Endothelial cell of umbilical vein (primary cell): Measurements from ENCODE around the gene SP3. TPM values are rescaled to one million over a fixed set of nuclear protein-coding genes. Genes with fewer than 3 reads are reported as not detected.

ENCODE experiments used
- BruUV-seq: library from RNA; stranded (reverse); fragments of 400-500 nt; replicated peaks from 2 replicates; lab custom pipeline; 2021; lab: Mats Ljungman, UMichigan
- CTCF ChIA-PET: fragments of 300-600, 350-600 bp; sonication (Branson Sonifier 250); formaldehyde crosslinking; loops from one replicate; lab custom pipeline; 2021; ENCODE audit warnings: antibody characterized with exemption, inconsistent platforms; lab: Charles Lee
- POLR2A ChIA-PET: fragments of 300-600, 350-600 bp; sonication (Branson Sonifier 250); formaldehyde crosslinking; loops from one replicate; lab custom pipeline; 2021; ENCODE audit warnings: antibody characterized with exemption, inconsistent platforms; lab: Charles Lee
- DNase-seq: peaks from one replicate; pipeline ENCODE4 v3.0.0-alpha.2; 2011; ENCODE audit warnings: low read depth, low spot score
- FAIRE-seq: peaks from 2 replicates; lab custom pipeline; 2011; peaks lifted over from hg19 to GRCh38; lab: Jason Lieb, UNC
- H2AFZ ChIP-seq: 2 replicates; pipeline ENCODE4 v1.6.0; 2012; ENCODE audit warnings: low read depth, low read length, control low read depth, inconsistent platforms
- H3K27ac ChIP-seq: 2 replicates; pipeline ENCODE4 v1.5.1; 2011; ENCODE audit warnings: low read depth, mild to moderate bottlenecking, control low read depth, low read length, moderate library complexity; ENCODE audit not compliant: insufficient read depth
- H3K27me3 ChIP-seq, 2 experiments: 2 replicates each; pipeline versions ENCODE4 v1.6.0 to v1.6.1; 2011; ENCODE audit warnings: low read length in 2 of 2, mixed read lengths in 1 of 2; ENCODE audit not compliant: control insufficient read depth in 2 of 2, insufficient read depth in 2 of 2
- H3K36me3 ChIP-seq, 2 experiments: 2 replicates in 1 of 2; 3 replicates in 1 of 2; pipeline ENCODE4 v1.5.1; 2011; ENCODE audit warnings: low read length in 2 of 2, mild to moderate bottlenecking in 1 of 2, moderate library complexity in 1 of 2; ENCODE audit not compliant: control insufficient read depth in 2 of 2, insufficient read depth in 2 of 2; ENCODE audit errors: extremely low read depth in 1 of 2
- H3K4me1 ChIP-seq: 3 replicates; pipeline ENCODE4 v1.5.1; 2011; ENCODE audit warnings: mild to moderate bottlenecking, low read length; ENCODE audit not compliant: control insufficient read depth, insufficient read depth; ENCODE audit errors: extremely low read depth
- H3K4me2 ChIP-seq: 2 replicates; pipeline ENCODE4 v1.6.1; 2011; ENCODE audit warnings: low read length, control low read depth, mixed read lengths; ENCODE audit not compliant: insufficient read depth
- H3K4me3 ChIP-seq, 3 experiments: fragments of 200-600 bp in 1 of 3; sonication (generic), shearing (Covaris generic) in 1 of 3; replicated peaks in 1 of 3; 2 replicates each; pipeline ENCODE4 v1.5.1; 2011 to 2016; ENCODE audit warnings: control low read depth in 3 of 3, low read length in 3 of 3, mild to moderate bottlenecking in 2 of 3, inconsistent platforms in 1 of 3, low read depth in 1 of 3, moderate library complexity in 1 of 3; ENCODE audit not compliant: insufficient read depth in 1 of 3
- H3K79me2 ChIP-seq: 2 replicates; pipeline ENCODE4 v1.6.0; 2012; ENCODE audit warnings: low read length, inconsistent platforms; ENCODE audit not compliant: control insufficient read depth, insufficient read depth
- H3K9ac ChIP-seq: replicated peaks from 2 replicates; pipeline ENCODE3; 2011; ENCODE audit warnings: low read length, control low read depth; ENCODE audit not compliant: insufficient read depth; ENCODE audit errors: extremely low read depth
- H3K9me1 ChIP-seq: replicated peaks from 3 replicates; pipeline ENCODE4 v1.6.0; 2011; ENCODE audit warnings: mild to moderate bottlenecking, low read length; ENCODE audit not compliant: control insufficient read depth, insufficient read depth; ENCODE audit errors: extremely low read depth
- H3K9me3 ChIP-seq: replicated peaks from 2 replicates; pipeline ENCODE4 v1.5.1; 2012; ENCODE audit warnings: low read length, inconsistent platforms; ENCODE audit not compliant: control insufficient read depth, insufficient read depth
- H4K20me1 ChIP-seq: replicated peaks from 2 replicates; pipeline ENCODE3; 2011; ENCODE audit warnings: mild to moderate bottlenecking, low read length; ENCODE audit not compliant: control insufficient read depth, insufficient read depth; ENCODE audit errors: extremely low read depth
- EZH2 ChIP-seq: IDR thresholded peaks from 2 replicates; pipeline ENCODE4 v1.6.1; 2012; ENCODE audit warnings: borderline replicate concordance, low read depth, mild to moderate bottlenecking, moderate library complexity, low read length, inconsistent platforms; ENCODE audit not compliant: severe bottlenecking
- GATA2 ChIP-seq: IDR thresholded peaks from 2 replicates; pipeline ENCODE4 v1.7.0; 2011; ENCODE audit warnings: low read depth, mild to moderate bottlenecking, moderate library complexity, mixed read lengths, low read length; ENCODE audit not compliant: insufficient read length, insufficient read depth
- JUN ChIP-seq: IDR thresholded peaks from 2 replicates; pipeline ENCODE4 v1.6.1; 2011; ENCODE audit warnings: borderline replicate concordance, low read depth; ENCODE audit not compliant: insufficient read length, insufficient read depth
- MAX ChIP-seq: IDR thresholded peaks from 2 replicates; pipeline ENCODE4 v1.6.1; 2011; ENCODE audit not compliant: insufficient read depth, insufficient read length
- POLR2A ChIP-seq: IDR thresholded peaks from 2 replicates; pipeline ENCODE4 v1.6.1; 2012; ENCODE audit warnings: low read depth, mild to moderate bottlenecking, control low read depth, low read length
- POLR2AphosphoS5 ChIP-seq: IDR thresholded peaks from 2 replicates; pipeline ENCODE4 v1.6.1; 2012; ENCODE audit warnings: low read depth, mild to moderate bottlenecking, control low read depth, low read length, moderate library complexity; ENCODE audit not compliant: insufficient read depth
- dilution Hi-C: fragments of 300-500 bp; cut with MboI; formaldehyde crosslinking; loops from one replicate; pipeline ENCODE4 v1.15.0; 2019; ENCODE audit warnings: low sequenced_read_pairs; ENCODE audit not compliant: extremely low pct_ligation_motif_present
- intact Hi-C: fragments of 100-400 bp; cut with micrococcal nuclease; formaldehyde crosslinking; loops from one replicate; pipeline ENCODE4 v1.10.0; 2022
- polyA plus RNA-seq, 4 experiments: library from polyadenylated mRNA; depleted of rRNA in 3 of 4; stranded (reverse) in 3 of 4; unstranded in 1 of 4; fragments of >200 nt; gene quantifications; 2 replicates each; pipeline versions ENCODE4 v1.2.1 to v1.2.3, GENCODE V29; 2011 to 2012; ENCODE audit warnings: missing spikeins in 1 of 4
- total RNA-seq: library from RNA; stranded (reverse); gene quantifications from 2 replicates; pipeline ENCODE4 v1.2.3, GENCODE V29; 2021

The SP3 gene
- total and polyA plus RNA-seq, 2 donors (not counting 3 experiments of a cell fraction or from before 2014, with no cell fraction given) = 23.9 to 59.0 TPM

GRCh38 chr2:174012347-174013314 lies 47.5 kb upstream of the SP3 start:
- Histone ChIP-seq H3K36me3 (no peaks in the 10 kb centered on the region), H3K4me1 (peaks cover 12% of the 10 kb centered on the region), H3K9me3 (no peaks in the 10 kb centered on the region), H3K9ac (peak overlapping the region; percentile 72), H4K20me1 (no peaks in the 10 kb centered on the region), H3K27me3 (no peaks in the 10 kb centered on the region), H3K4me2 (peak overlapping the region; percentile 77), H3K9me1 (no peaks in the 10 kb centered on the region), H3K79me2 (no peaks in the 10 kb centered on the region), H2AFZ (peak overlapping the region; percentile 98), H3K4me3 (peak overlapping the region; percentile 13 to 65 (median 40)), H3K27ac (no peak overlapping the region)
- ChIA-PET POLR2A (no interaction called here), CTCF (interaction anchor here (0.9 to 2.2 kb wide), 6 partner anchors 16 to 129 kb away, joined by 3 to 5 read pairs (median 4); no protein-coding TSS in a partner anchor)
- BruUV-seq = no TSS peak
- DNase-seq (peak; percentile 31), FAIRE-seq (peak; percentile 75)
- dilution Hi-C loops = no loop called here
- intact Hi-C loops = no loop called here
- TF ChIP-seq POLR2A = peak; percentile 32
- TF ChIP-seq EZH2 = peak; percentile 49
- peak; percentile 42 for TF ChIP-seq MAX
- no peak for TF ChIP-seq GATA2
- TF ChIP-seq POLR2AphosphoS5 = peak; percentile 57
- TF ChIP-seq JUN = no peak
